Adipocyte (in vitro differentiated cells): ENCODE data around the gene NCOA6.
"Not testable (repeated sequence)": the region's sequence is repeated elsewhere in the genome, so short reads cannot be mapped to it uniquely, and the experiment has no call there.

Source experiments
- DNase-seq: peaks from one replicate; pipeline ENCODE4 v3.0.0-alpha.2; 2015; ENCODE audit warnings: low read depth
- H3K27me3 ChIP-seq: replicated peaks from 2 replicates; pipeline ENCODE4 v1.7.0; 2013; ENCODE audit warnings: mild to moderate bottlenecking, low read length, moderate library complexity; ENCODE audit not compliant: control insufficient read depth, insufficient read depth
- H3K36me3 ChIP-seq: 2 replicates; pipeline ENCODE4 v1.7.0; 2013; ENCODE audit warnings: low read length, mild to moderate bottlenecking, moderate library complexity; ENCODE audit not compliant: control insufficient read depth, insufficient read depth, severe bottlenecking
- H3K4me1 ChIP-seq: 2 replicates; pipeline ENCODE4 v1.7.0; 2013; ENCODE audit warnings: mild to moderate bottlenecking, low read length, moderate library complexity; ENCODE audit not compliant: control insufficient read depth, insufficient read depth
- H3K4me3 ChIP-seq: 2 replicates; pipeline ENCODE4 v1.7.0; 2013; ENCODE audit warnings: mild to moderate bottlenecking, low read length, moderate library complexity
- H3K9ac ChIP-seq: 2 replicates; pipeline ENCODE4 v1.7.0; 2013; ENCODE audit warnings: mild to moderate bottlenecking, low read length, moderate library complexity
- H3K9me3 ChIP-seq: 2 replicates; pipeline ENCODE4 v1.7.0; 2013; ENCODE audit warnings: mild to moderate bottlenecking, low read length, moderate library complexity; ENCODE audit not compliant: control insufficient read depth

Gene NCOA6

GRCh38 chr20:34798328-34798727, 27.1 kb downstream of the NCOA6 start:
- no peaks in the 10 kb centered on the region for H3K36me3 ChIP-seq
- no peak overlapping the region for H3K9ac ChIP-seq
- no peaks in the 10 kb centered on the region for H3K27me3 ChIP-seq
- H3K9me3 ChIP-seq: no peaks in the 10 kb centered on the region
- no peak overlapping the region for H3K4me3 ChIP-seq
- no peak for DNase-seq
- peaks cover 17% of the 10 kb centered on the region for H3K4me1 ChIP-seq

DNA sequence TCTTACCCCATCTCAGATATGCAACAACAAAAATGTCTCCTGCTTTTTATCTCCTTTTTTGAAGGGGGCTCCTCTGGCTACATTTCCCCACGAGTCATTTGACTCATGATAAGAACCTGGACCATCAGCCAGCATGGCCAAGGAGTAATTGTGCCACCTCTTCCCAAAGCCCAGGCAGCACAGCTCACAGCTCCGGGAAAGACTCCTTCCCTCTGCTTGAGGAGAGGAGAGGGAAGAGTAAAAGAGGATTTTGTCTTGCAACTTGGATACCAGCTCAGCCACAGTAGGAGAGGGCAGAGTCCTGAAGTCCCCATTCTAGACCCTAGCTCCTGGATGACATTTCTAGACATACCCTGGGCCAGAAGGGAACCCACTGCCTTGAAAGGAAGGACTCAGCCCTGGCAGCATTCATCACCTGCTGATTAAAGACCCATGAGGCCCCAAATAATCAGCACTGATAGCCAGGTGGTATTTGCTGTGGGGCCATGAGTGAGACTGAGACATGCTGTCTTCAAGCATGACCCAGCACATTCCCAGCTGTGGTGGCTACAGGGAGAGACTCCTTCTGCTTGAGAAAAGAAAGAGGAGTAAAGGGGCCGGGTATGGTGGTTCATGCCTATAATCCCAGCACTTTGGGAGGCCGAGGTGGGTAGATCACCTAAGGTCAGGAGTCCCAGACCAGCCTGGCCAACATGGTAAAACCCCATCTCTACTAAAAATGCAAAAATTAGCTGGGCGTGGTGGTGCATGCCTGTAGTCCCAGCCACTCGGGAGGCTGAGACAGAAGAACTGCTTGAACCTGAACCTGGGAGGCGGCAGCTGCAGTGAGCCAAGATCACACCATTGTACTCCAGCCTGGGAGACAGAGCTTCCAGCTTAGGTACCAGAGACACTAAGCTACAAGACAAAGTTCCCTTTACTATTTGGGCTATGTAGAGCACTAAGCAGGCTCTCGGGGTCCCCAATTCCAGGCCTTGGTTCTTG, 28.1 kb downstream of the NCOA6 start:
- no peak for DNase-seq
- no peaks in the 10 kb centered on the region for H3K9me3 ChIP-seq
- H3K4me1 ChIP-seq: peaks cover 26% of the 10 kb centered on the region
- H3K9ac ChIP-seq: no peak overlapping the region
- no peaks in the 10 kb centered on the region for H3K27me3 ChIP-seq
- H3K4me3 ChIP-seq: no peak overlapping the region
- H3K36me3 ChIP-seq: no peaks in the 10 kb centered on the region

GRCh38 chr20:34794006-34794585, 31.4 kb downstream of the NCOA6 start:
- no peaks in the 10 kb centered on the region for H3K27me3 ChIP-seq
- no peaks in the 10 kb centered on the region for H3K9me3 ChIP-seq

GRCh38 chr20:34792687-34793363, 32.6 kb downstream of the NCOA6 start:
- Histone ChIP-seq H3K4me3 (no peak overlapping the region), H3K4me1 (peaks cover 42% of the 10 kb centered on the region), H3K9me3 (no peaks in the 10 kb centered on the region), H3K27me3 (no peaks in the 10 kb centered on the region), H3K36me3 (peaks cover 18% of the 10 kb centered on the region), H3K9ac (no peak overlapping the region)
- no peak for DNase-seq

More at GRCh38 chr20:34794006-34794585, 31.4 kb downstream of the NCOA6 start:
- peaks cover 8% of the 10 kb centered on the region for H3K36me3 ChIP-seq
- H3K4me3 ChIP-seq: no peak overlapping the region
- no peak for DNase-seq
- H3K4me1 ChIP-seq: peaks cover 45% of the 10 kb centered on the region
- no peak overlapping the region for H3K9ac ChIP-seq

GRCh38 chr20:34791289-34792020, 34.0 kb downstream of the NCOA6 start:
- Histone ChIP-seq H3K4me3 (peak overlapping the region; percentile 60), H3K27me3 (no peaks in the 10 kb centered on the region), H3K9me3 (no peaks in the 10 kb centered on the region), H3K9ac (peak overlapping the region; percentile 68), H3K36me3 (peaks cover 25% of the 10 kb centered on the region), H3K4me1 (peaks cover 42% of the 10 kb centered on the region)
- peak; percentile 90 for DNase-seq

DNA sequence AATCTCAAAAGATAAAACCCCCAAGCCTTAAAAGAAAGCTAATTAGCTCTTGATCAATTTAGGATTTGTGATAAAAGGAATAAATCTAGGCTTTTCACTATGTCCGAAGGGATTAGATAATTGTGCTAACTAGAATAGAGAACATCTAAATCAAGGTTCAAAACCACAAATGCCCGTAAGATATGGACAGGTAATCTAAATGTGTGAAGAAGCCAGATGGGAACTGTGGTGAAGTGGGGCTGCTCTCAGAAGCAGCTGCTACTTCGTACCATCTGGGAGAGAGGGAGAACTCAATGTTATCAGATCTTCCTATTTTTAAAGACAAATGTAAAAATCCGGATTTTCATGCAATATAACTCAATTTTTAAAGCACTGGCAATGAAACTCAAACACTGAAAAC, 44.2 kb downstream of the NCOA6 start:
- no peak for DNase-seq
- Histone ChIP-seq H3K4me3 (no peak overlapping the region), H3K27me3 (no peaks in the 10 kb centered on the region), H3K4me1 (peaks cover 3% of the 10 kb centered on the region), H3K9ac (no peak overlapping the region), H3K36me3 (peaks cover 22% of the 10 kb centered on the region), H3K9me3 (no peaks in the 10 kb centered on the region)

GRCh38 chr20:34780291-34780690, 45.2 kb downstream of the NCOA6 start:
- not testable (repeated sequence) for DNase-seq, H3K9ac ChIP-seq, H3K4me1 ChIP-seq, H3K27me3 ChIP-seq, H3K9me3 ChIP-seq, H3K4me3 ChIP-seq
- H3K36me3 ChIP-seq: peaks cover 29% of the 10 kb centered on the region

DNA sequence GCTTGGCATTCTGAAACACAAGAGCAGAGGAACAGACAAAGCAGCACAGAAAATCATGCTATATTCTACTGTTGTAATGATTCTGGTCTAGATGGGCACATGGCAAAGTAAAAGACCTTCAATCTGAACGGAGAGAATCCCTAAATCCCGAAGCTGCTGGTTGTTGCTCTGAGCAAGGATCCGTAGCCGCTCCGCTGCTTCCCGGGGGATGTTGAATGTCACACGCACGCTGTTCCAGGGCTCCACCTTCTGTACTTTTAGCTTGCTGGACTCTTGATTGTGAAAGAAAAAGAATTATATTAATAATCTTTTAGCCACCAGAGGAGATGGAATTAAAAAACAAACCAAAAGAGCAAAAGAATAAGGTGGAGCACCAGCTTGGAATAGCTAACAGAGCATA, 49.3 kb downstream of the NCOA6 start:
- H3K4me3 ChIP-seq: peak overlapping the region; percentile 5
- H3K9me3 ChIP-seq: no peaks in the 10 kb centered on the region
- DNase-seq: no peak
- no peaks in the 10 kb centered on the region for H3K27me3 ChIP-seq
- H3K9ac ChIP-seq: no peak overlapping the region
- H3K4me1 ChIP-seq: peaks cover 21% of the 10 kb centered on the region
- H3K36me3 ChIP-seq: peaks cover 31% of the 10 kb centered on the region

DNA sequence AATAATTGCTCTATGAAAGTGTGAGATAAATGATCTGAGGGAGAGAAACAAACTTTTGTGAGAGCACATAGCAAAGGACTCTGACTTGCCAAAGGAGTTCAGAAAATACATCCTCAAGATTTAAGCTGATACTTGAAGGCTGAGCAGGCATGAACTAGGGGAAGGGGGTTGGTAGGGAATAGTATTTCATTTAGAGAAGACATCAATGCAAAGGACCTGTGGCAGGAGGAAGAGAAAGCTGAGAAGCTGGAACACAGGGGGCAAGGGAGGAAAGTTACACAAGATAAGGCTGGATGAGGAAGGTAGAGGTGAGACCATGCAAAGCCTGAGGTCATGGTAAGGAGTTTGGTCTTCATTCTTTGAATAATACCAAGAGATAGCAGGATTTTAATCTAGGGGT, 50.6 kb downstream of the NCOA6 start:
- no peak overlapping the region for H3K9ac ChIP-seq
- peaks cover 22% of the 10 kb centered on the region for H3K4me1 ChIP-seq
- H3K9me3 ChIP-seq: no peaks in the 10 kb centered on the region
- no peak for DNase-seq
- H3K36me3 ChIP-seq: peaks cover 24% of the 10 kb centered on the region
- no peaks in the 10 kb centered on the region for H3K27me3 ChIP-seq
- H3K4me3 ChIP-seq: no peak overlapping the region

DNA sequence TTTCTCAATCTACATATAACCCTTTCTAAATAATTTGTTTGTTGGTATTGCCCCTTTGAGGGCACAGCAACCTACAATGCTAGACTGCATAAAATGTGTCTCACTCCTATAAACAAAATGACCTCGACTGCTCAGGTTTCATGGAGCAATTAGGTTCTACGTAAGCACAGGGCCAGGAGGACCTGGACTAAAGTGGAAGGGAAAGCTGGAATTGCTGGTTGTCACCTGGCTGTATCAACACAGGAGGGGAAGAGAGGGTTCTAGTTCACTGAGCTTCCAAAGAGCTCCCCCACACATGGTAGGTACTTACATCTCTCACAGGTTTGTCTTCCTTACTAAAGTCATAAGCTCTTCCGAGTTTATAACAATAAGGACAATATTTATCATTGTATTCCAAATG, 51.0 kb downstream of the NCOA6 start:
- Histone ChIP-seq H3K9ac (no peak overlapping the region), H3K36me3 (peaks cover 24% of the 10 kb centered on the region), H3K27me3 (no peaks in the 10 kb centered on the region), H3K4me3 (no peak overlapping the region), H3K9me3 (no peaks in the 10 kb centered on the region), H3K4me1 (peaks cover 22% of the 10 kb centered on the region)
- no peak for DNase-seq

- no peak overlapping the region for H3K4me3 ChIP-seq
- H3K9me3 ChIP-seq: no peaks in the 10 kb centered on the region
- H3K27me3 ChIP-seq: no peaks in the 10 kb centered on the region
- no peak overlapping the region for H3K9ac ChIP-seq
- H3K36me3 ChIP-seq: peaks cover 25% of the 10 kb centered on the region
- peak; percentile 59 for DNase-seq
- peaks cover 22% of the 10 kb centered on the region for H3K4me1 ChIP-seq
These were observed 51.7 kb downstream of the NCOA6 start for GRCh38 chr20:34773726-34774125.
